Suprapubic skin (tissue), 4 donors: Measurements from ENCODE around the gene NAP1L1.

ENCODE experiments used
- POLR2A ChIP-seq, 2 donors: fragments of 450-650 bp; IDR thresholded peaks; one replicate each; pipeline ENCODE4 v1.6.1; 2017; ENCODE audit warnings: antibody characterized with exemption in 2 of 2, mild to moderate bottlenecking in 2 of 2, moderate library complexity in 2 of 2
- POLR2AphosphoS5 ChIP-seq, 3 donors: sonication (generic); formaldehyde crosslinking; IDR thresholded peaks; one replicate each; pipeline ENCODE4 v1.6.1; 2017; ENCODE audit warnings: antibody characterized with exemption in 3 of 3
- TF ChIP-seq, protein P1 (sequence below), 2 donors: fragments of 200-600 bp in 1 of 2; fragments of 450-650 bp in 1 of 2; sonication (generic) in 1 of 2; IDR thresholded peaks; one replicate each; pipeline ENCODE4 v1.5.1; 2016 to 2019; ENCODE audit warnings: antibody characterized with exemption in 2 of 2, mild to moderate bottlenecking in 1 of 2, moderate library complexity in 1 of 2

DNA sequence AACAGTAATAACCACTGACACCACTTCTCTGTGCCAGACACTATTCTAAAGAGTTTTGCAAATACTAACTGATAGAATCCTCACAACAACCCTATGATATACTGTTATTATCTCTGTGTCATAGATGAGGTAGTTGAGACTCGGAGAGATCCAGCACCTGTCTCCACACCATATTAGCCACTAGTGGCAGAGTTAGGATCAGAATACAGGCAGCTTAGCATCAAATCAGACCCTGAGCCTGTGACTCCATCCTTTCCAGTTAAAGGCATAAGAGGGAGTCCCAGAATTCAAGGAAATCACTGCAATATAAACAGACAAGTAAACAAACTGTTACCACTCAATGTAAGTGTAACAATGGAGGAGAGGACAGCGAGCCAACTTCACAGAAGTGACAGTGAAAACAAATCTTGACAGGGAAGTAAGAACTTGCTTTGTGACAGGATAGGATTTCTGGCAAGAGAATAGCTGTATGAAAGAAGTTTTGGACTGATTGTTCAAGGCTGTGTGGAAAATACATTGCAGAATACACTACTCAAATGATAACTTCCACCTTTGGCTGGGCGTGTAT is 11.7 kb upstream of the NAP1L1 start:
- no peak for TF ChIP-seq POLR2AphosphoS5 (IDR thresholded peaks at IDR 0.05)
- TF ChIP-seq, protein P1, sequence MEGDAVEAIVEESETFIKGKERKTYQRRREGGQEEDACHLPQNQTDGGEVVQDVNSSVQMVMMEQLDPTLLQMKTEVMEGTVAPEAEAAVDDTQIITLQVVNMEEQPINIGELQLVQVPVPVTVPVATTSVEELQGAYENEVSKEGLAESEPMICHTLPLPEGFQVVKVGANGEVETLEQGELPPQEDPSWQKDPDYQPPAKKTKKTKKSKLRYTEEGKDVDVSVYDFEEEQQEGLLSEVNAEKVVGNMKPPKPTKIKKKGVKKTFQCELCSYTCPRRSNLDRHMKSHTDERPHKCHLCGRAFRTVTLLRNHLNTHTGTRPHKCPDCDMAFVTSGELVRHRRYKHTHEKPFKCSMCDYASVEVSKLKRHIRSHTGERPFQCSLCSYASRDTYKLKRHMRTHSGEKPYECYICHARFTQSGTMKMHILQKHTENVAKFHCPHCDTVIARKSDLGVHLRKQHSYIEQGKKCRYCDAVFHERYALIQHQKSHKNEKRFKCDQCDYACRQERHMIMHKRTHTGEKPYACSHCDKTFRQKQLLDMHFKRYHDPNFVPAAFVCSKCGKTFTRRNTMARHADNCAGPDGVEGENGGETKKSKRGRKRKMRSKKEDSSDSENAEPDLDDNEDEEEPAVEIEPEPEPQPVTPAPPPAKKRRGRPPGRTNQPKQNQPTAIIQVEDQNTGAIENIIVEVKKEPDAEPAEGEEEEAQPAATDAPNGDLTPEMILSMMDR (IDR thresholded peaks at IDR 0.05) = no peak
- TF ChIP-seq POLR2A (IDR thresholded peaks at IDR 0.05) = no peak
